PC-9 (cell line): ENCODE data around the gene DNASE1L3.

ENCODE experiments used
- EZH2 ChIP-seq: fragments of 200-600 bp; sonication (generic); IDR thresholded peaks from 2 replicates; pipeline ENCODE4 v1.8.0; 2017; ENCODE audit warnings: antibody characterized with exemption, low read depth
- TF ChIP-seq, protein P1 (sequence below): fragments of 200-600 bp; sonication (generic); conservative IDR thresholded peaks from 2 replicates; pipeline ENCODE4 v1.6.1; 2017; ENCODE audit warnings: mixed run types, antibody characterized with exemption, mild to moderate bottlenecking, moderate library complexity

DNA sequence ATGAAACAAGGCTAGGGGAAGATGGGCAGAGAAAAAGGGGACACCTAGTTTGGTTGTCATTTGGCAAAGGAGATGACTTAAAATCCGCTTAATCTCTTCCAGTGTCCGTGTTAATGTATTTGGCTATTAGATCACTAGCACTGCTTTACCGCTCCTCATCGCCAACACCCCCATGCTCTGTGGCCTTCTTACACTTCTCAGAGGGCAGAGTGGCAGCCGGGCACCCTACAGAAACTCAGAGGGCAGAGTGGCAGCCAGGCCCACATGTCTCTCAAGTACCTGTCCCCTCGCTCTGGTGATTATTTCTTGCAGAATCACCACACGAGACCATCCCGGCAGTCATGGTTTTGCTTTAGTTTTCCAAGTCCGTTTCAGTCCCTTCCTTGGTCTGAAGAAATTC is 39.6 kb downstream of the DNASE1L3 start:
- TF ChIP-seq, protein P1, sequence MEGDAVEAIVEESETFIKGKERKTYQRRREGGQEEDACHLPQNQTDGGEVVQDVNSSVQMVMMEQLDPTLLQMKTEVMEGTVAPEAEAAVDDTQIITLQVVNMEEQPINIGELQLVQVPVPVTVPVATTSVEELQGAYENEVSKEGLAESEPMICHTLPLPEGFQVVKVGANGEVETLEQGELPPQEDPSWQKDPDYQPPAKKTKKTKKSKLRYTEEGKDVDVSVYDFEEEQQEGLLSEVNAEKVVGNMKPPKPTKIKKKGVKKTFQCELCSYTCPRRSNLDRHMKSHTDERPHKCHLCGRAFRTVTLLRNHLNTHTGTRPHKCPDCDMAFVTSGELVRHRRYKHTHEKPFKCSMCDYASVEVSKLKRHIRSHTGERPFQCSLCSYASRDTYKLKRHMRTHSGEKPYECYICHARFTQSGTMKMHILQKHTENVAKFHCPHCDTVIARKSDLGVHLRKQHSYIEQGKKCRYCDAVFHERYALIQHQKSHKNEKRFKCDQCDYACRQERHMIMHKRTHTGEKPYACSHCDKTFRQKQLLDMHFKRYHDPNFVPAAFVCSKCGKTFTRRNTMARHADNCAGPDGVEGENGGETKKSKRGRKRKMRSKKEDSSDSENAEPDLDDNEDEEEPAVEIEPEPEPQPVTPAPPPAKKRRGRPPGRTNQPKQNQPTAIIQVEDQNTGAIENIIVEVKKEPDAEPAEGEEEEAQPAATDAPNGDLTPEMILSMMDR, result no peak
- no peak for TF ChIP-seq EZH2
